Subcutaneous adipose tissue (tissue), 4 donors: ENCODE measurements around the gene RPS21. TPM values are rescaled to one million over a fixed set of nuclear protein-coding genes. Genes with fewer than 3 reads are reported as not detected.

ENCODE experiments used
- total RNA-seq, 4 donors: library from RNA; depleted of rRNA; stranded (reverse); fragments of >200 nt; gene quantifications; one replicate each; pipeline ENCODE4 v1.1.0, GENCODE V29; 2016
- TF ChIP-seq, protein P1 (sequence below): fragments of 450-650 bp; IDR thresholded peaks from one replicate; pipeline ENCODE4 v1.5.1; 2016; ENCODE audit warnings: low read depth, mild to moderate bottlenecking, control low read depth, antibody characterized with exemption, moderate library complexity

RPS21 gene
- total RNA-seq, 4 donors from 2014 or later, result 1,888 to 3,001 (median 2,521) TPM

DNA sequence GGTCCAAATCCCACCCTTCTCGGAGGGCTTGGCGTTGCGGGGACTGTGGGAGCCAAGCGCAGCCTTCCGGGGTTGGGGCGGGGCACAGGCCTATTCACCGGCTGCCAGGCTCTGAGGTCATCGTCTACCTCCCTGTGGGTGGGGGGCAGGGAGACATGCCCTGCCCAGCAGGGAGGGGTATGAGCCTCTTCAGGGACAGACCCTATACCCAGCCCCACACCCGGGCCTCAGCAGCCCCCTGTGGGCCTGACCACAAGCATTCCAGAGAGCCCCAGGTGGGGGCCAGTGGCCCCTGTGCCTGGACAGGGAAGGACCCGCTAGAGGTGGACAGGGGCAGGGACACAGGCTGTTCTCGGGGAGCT lies 31.4 kb upstream of the RPS21 start:
- TF ChIP-seq, protein P1, sequence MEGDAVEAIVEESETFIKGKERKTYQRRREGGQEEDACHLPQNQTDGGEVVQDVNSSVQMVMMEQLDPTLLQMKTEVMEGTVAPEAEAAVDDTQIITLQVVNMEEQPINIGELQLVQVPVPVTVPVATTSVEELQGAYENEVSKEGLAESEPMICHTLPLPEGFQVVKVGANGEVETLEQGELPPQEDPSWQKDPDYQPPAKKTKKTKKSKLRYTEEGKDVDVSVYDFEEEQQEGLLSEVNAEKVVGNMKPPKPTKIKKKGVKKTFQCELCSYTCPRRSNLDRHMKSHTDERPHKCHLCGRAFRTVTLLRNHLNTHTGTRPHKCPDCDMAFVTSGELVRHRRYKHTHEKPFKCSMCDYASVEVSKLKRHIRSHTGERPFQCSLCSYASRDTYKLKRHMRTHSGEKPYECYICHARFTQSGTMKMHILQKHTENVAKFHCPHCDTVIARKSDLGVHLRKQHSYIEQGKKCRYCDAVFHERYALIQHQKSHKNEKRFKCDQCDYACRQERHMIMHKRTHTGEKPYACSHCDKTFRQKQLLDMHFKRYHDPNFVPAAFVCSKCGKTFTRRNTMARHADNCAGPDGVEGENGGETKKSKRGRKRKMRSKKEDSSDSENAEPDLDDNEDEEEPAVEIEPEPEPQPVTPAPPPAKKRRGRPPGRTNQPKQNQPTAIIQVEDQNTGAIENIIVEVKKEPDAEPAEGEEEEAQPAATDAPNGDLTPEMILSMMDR, result no peak

DNA sequence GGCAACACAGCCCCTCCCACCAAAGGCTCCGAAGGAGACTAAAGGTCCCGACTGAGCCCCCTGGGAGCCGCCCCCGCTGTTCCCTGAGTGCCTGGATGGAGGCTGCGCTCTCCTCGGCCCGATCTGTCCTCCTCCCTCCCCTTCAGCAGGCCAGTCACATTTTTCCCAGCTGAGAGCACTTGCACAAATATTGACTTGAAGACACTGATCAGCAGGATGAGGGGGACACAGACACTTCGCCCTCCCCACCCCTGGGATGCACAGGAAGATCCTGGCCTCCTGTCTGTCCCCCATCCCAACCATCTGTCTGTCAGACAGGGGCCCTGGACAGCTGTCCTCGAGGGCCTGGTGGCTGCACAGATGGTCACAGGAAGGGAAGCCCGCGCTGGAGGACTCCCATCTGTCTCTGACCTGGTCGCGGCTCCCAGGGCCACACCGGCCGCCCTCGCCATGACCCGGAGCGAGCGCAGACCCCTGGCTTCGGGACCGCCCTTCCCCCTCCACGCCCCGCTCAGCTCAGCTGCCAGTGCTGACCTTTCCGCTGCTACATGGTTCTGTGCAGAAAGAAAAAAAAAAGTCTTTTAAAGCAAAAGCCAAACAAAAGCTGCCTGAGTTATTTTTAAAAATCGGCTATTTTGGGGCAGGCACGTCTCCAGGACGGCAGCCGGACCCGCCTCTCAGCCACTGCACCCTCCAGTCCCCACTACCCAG lies 30.9 kb upstream of the RPS21 start:
- TF ChIP-seq, protein P1, result no peak

DNA sequence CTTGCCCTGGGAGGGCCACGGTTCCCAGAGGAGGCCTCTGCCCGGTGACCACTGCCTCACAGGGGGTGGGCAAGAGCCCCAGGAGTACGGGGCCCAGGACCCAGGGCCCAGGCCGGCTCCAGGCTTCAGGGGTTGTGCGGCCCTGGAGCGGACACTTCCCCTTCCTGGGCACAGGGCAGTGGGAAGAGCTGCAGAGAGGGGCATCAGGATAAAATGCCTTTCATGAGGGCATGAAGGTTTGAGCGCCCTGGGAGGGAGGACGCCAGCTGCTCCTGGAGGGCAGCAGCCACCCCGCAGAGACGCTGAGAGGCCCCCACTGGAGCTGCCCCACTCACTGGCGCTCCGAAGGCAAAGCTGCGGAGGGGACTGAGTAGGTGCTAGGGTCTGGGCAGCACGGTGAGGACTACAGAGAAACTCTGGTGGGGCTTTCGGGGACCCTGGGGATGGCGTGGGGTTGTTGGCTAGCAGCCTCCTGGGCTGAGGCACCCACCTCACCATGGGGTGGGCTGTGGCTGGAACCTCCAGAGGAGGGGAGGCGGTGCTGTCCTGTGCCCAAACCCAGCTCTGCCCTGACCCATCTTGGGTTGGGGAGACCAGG lies 30.2 kb upstream of the RPS21 start:
- TF ChIP-seq, protein P1, result no peak

DNA sequence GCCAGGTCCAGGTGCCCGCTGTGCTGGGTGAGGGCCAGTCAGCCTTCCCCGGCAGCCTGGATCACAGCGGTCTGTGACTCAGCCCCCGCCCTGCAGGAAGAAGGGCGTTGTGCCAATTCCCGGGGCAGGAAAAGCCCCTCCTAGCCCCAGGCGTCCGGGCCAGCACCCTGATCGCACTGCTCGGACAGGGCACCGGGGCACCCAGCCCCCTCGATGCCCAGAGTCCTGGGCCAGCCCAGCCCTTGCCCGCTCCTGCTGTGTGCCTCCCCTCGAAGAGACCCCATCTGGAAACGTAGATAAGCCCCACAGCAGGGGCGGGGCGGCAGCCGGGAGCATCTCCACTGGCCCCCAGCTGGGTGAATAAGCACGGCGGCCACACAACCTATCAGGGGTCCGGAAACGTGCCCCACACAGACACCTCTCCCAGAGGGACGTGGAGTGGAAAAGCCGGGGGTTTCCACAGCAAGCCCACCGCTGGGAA lies 29.7 kb upstream of the RPS21 start:
- TF ChIP-seq, protein P1, result no peak

DNA sequence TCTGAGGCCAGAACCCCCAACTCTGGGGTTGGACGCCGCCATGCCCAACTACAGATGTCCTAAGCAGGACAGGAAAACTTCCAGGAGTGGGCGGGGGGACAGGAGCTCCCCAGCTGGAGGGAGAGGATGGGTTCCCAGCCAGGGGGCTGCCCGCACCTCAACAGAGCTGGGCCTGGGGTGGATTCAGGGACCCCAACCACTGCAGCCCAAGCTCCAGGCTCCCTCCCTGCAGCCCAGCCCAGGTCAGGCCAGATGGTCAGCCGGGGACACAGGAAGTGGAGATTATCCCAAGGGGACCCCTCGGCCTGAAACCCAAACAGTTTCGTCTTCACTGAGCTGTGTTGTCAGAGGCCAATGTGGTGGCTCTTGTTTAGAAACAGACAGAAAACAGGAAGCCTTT lies 29.2 kb upstream of the RPS21 start:
- TF ChIP-seq, protein P1, result no peak

DNA sequence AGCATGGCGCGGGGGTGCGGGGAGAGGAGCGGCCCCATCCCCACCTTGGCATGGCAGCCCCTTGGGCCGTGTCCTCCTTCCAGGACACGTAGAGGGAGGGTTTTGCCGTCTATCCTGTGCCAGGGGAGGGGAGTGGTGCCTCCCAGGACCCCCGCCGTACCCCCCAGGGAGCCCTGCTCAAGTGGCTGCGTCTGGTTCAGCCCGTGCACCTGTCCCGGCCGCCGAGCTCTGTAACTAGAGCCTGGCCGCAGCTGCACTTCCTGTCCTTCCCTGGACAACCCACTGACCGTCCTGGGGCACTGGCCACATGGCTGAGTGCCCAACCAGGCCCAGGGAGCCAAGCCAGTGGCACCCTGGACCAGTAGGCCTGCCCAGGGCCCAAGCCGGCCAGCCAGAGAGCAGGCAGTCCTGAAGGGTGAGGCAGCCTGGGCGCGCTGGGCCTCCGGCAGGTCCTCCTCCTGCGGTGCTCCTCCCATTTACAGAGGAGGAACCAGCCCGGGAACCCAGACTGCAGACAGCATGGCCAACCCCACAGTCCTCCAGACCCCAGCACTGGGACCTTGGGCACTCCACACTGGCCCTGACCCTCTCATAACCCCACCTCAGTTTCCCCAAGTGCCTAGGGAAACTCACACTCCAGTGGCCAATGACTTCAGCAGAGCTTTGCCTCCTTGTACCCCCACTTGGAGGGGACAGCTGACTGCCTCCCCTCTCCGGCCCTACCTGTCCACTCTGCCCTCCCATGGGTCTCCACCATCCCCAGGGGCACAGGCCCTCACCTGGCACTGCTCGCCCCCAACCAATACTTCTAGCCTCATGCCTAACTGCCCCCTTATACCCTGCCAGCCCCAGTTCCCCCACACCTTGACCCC lies 28.5 kb upstream of the RPS21 start:
- TF ChIP-seq, protein P1, result no peak

DNA sequence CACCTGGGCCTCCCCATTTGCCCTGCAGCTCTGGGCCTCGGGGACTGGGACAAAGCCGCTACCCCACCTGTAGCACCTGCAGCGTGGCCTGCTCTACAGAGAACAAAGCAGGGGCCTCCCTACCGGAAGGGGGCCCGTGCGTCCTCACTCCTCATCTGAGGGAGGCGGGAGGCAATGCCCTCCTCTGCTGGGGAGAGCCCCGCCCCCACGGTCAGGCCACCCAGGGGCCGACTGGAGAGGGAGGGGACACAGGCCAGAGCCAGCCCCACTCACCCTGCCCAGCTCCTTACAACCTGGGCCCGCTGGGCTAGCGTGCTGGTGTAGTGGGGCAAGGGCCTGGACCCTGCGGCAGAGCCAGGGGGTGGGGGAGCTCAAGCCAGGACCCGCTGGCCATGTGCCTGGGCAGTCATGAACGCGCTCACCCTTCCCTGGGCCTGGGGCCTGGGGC lies 27.8 kb upstream of the RPS21 start:
- TF ChIP-seq, protein P1, result no peak
